Measurements from ENCODE around the gene PLCG2.
"Not testable (repeated sequence)": the region's sequence is repeated elsewhere in the genome, so short reads cannot be mapped to it uniquely, and the experiment has no call there.

GRCh38 chr16:81801724-81802123 lies 22.6 kb downstream of the PLCG2 start:
- not testable (repeated sequence) for TF ChIP-seq CTCF, POLR2A (IDR thresholded peaks at IDR 0.05)

All from Peyer's patch (tissue), 4 donors.